GM12874 (cell line): ENCODE measurements around the gene ERMARD.

ENCODE experiments used
- CTCF ChIP-seq: IDR thresholded peaks from 2 replicates; pipeline ENCODE4 v1.5.1; 2011; ENCODE audit warnings: low read depth, mild to moderate bottlenecking, control low read depth, low read length, moderate library complexity; ENCODE audit not compliant: insufficient read depth

The ERMARD gene

DNA sequence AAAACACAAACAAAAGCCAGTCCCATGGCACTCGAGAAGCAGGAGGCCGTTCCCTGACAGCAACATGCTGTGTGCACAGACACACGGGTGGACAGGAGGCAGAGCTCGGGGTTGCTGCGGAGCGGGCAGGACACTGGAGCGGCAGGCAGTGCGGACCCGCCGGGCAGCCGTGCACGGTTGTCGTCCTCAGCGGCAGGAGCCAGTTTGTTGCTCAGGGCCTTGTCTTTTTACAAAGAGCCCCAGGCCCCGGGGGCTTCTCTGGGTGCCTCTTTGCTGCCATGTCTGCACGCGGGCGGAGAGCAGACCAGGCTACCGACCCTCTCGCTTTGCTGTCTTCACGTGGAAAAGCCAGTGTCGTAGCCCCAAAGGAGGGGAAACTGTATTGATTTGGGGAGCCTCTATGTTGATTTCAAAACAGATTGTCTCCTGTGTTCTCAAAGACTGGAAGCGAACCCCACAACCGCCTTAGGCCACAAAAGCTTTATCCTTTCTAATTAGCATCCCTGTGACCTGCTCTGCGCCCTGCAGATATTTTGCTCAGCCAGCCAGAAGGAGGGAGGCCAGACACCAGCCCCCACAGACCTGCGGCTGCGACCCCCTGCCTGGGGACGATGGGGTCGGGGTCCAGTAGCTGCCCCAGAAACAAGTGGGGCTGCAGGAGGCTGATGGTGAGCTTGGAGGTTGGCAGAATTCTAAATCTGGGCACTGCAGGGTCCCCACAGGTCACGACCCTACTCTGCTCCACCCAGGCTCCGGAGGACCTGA is 50.2 kb downstream of the ERMARD start:
- no peak for TF ChIP-seq CTCF

GRCh38 chr6:169802790-169803189 is 51.4 kb downstream of the ERMARD start:
- no peak for TF ChIP-seq CTCF

DNA sequence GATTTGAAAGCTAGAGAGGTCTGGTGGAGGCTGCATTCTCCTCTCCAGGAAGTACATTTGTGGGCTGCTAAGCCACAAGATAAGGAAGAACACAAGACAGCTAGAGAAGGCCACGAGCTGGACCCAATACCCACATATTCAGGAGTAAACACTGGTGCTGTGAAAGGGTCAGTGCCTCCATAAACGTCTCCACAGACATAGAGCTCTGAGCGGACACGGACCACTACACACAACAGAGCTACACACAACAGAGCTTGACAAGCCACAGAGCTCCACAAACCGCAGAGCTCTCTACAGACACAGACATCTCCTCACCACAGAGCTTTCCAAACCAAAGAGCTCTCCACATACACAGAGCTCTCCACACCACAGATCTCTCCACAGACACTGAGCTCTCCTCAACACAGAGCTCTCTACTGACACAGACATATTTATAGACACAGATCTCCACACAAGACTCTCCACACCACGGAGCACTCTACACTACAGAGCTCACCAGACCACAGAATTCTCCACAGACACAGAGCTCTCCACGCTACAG is 51.9 kb downstream of the ERMARD start:
- TF ChIP-seq CTCF = no peak

DNA sequence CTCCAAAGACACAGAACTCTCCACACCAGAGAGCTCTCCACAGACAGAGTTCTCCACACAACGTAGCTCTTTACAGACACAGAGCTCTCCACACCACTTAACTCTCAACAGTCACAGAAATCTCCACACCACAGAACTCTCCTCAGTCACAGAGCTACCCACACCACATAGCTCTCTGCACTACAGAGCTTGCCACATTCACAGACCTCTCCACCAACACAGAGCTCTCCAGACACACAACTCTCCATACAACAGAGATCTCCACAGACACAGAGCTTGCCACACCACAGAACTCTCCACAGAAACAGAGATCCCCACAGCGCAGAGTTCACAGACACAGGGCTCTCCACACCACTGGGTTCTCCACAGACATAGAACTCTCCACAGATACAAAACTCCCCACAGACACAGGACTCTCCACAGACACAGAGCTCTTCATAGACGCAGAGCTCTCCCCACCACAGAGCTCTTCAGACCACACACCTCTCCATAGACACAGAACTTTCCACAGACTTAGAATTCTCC is 52.5 kb downstream of the ERMARD start:
- TF ChIP-seq CTCF = no peak

GRCh38 chr6:169804427-169804826 is 53.0 kb downstream of the ERMARD start:
- TF ChIP-seq CTCF = no peak

GRCh38 chr6:169805242-169805838 is 53.9 kb downstream of the ERMARD start:
- TF ChIP-seq CTCF = no peak

GRCh38 chr6:169806701-169807100 is 55.3 kb downstream of the ERMARD start:
- TF ChIP-seq CTCF = no peak
